RPMI7951 (cell line): ENCODE data around the gene FOXK1. TPM values are rescaled to one million over a fixed set of nuclear protein-coding genes. Genes with fewer than 3 reads are reported as not detected.
A peak's percentile ranks its signal among the peaks of the same experiment; 100 is the strongest.
"Not testable (repeated sequence)": the region's sequence is repeated elsewhere in the genome, so short reads cannot be mapped to it uniquely, and the experiment has no call there.

Experiments
- DNase-seq: peaks from one replicate; pipeline ENCODE4 v3.0.0-alpha.2; 2012; ENCODE audit warnings: low read depth
- total RNA-seq: library from RNA; depleted of rRNA; stranded (reverse); fragments of >200 nt; shearing (Covaris generic); gene quantifications from 2 replicates; pipeline ENCODE4 v1.2.3, GENCODE V29; 2014

FOXK1 gene
- total RNA-seq, 1 experiment from 2014 or later, result 8.8 TPM

- peak; percentile 62 for DNase-seq
Observed at GRCh38 chr7:4667776-4668509, 14.2 kb upstream of the FOXK1 start.

- no peak for DNase-seq
Observed at GRCh38 chr7:4668510-4668847, 13.6 kb upstream of the FOXK1 start.

- no peak for DNase-seq
Observed at GRCh38 chr7:4670791-4671190, 11.3 kb upstream of the FOXK1 start.

GRCh38 chr7:4675771-4676367, 6.2 kb upstream of the FOXK1 start:
- DNase-seq, result no peak

- not testable (repeated sequence) for DNase-seq
Observed at GRCh38 chr7:4677518-4677917, 4.6 kb upstream of the FOXK1 start.

GRCh38 chr7:4681218-4681851, 760 bp upstream of the FOXK1 start:
- DNase-seq, result no peak

GRCh38 chr7:4682621-4683042, 537 bp downstream of the FOXK1 start:
- peak; percentile 47 for DNase-seq

- DNase-seq, result no peak
Observed at GRCh38 chr7:4683043-4683883, 1.2 kb downstream of the FOXK1 start.

- peak; percentile 84 for DNase-seq
Observed at GRCh38 chr7:4683884-4684565, 1.9 kb downstream of the FOXK1 start.

GRCh38 chr7:4684846-4685245, 2.8 kb downstream of the FOXK1 start:
- no peak for DNase-seq

- DNase-seq, result not testable (repeated sequence)
Observed at GRCh38 chr7:4685676-4686075, 3.6 kb downstream of the FOXK1 start.

GRCh38 chr7:4687956-4688355, 5.9 kb downstream of the FOXK1 start:
- no peak for DNase-seq

- DNase-seq, result no peak
Observed at GRCh38 chr7:4689151-4689550, 7.1 kb downstream of the FOXK1 start.

GRCh38 chr7:4689668-4690067, 7.6 kb downstream of the FOXK1 start:
- DNase-seq, result no peak

GRCh38 chr7:4690953-4691856, 9.1 kb downstream of the FOXK1 start:
- DNase-seq, result no peak

GRCh38 chr7:4692055-4692454, 10.0 kb downstream of the FOXK1 start:
- DNase-seq, result no peak

- DNase-seq, result not testable (repeated sequence)
Observed at GRCh38 chr7:4692622-4693021, 10.5 kb downstream of the FOXK1 start.

GRCh38 chr7:4693152-4693551, 11.1 kb downstream of the FOXK1 start:
- no peak for DNase-seq

GRCh38 chr7:4693749-4694148, 11.7 kb downstream of the FOXK1 start:
- no peak for DNase-seq

- no peak for DNase-seq
Observed at GRCh38 chr7:4694305-4694704, 12.2 kb downstream of the FOXK1 start.
